CD4-positive, alpha-beta T cell treated with Interleukin-10 for 1 hour (primary cell): Measurements from ENCODE around the gene LY6G6D.

Source experiments
- DNase-seq: peaks from one replicate; pipeline ENCODE4 v3.0.0-alpha.2; 2020

Gene LY6G6D, protein sequence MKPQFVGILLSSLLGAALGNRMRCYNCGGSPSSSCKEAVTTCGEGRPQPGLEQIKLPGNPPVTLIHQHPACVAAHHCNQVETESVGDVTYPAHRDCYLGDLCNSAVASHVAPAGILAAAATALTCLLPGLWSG

DNA sequence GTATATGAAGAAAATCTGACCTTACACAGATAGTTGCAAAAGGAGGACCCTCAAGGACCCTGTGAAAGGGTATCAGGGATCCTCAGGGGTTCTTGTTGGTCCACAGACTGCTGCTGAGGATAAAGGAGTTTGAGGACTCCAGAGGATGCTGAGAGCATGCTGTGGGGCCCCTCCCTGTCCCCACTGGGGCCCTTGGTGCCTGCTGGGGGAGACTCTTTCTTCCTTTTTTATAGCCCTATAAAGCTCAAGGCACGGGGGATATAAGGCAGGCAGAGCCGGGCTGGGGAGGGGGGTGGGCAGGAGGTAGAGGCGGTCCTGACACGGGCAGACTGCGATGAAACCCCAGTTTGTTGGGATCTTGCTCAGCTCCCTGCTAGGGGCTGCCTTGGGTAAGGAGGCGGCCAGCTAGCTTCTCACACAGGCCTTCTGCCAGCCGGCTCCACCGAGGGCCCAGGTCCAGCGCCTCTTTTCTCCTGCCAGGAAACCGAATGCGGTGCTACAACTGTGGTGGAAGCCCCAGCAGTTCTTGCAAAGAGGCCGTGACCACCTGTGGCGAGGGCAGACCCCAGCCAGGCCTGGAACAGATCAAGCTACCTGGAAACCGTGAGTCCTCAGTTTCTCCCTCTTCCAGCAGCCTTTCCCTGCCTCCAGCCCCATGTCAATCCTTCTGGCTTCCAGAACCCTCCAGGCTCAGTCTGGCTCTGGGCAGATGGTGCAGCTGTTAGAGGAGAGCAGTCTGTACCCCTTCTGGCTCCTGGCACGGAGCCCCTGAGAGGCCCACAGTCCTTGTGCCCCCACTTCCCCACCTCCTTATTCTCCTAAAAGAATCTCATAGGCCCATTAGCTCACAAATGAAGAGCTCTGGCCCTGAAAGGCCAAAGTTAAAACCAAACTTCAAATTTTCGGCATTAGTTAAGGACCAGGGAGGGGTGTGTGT, at the start of gene LY6G6D:
LY6G6D (plus strand) TSS at position 327 of the 937 bp plus-strand sequence; CDS start at position 335, 8 bp downstream.
- no peak for DNase-seq

DNA sequence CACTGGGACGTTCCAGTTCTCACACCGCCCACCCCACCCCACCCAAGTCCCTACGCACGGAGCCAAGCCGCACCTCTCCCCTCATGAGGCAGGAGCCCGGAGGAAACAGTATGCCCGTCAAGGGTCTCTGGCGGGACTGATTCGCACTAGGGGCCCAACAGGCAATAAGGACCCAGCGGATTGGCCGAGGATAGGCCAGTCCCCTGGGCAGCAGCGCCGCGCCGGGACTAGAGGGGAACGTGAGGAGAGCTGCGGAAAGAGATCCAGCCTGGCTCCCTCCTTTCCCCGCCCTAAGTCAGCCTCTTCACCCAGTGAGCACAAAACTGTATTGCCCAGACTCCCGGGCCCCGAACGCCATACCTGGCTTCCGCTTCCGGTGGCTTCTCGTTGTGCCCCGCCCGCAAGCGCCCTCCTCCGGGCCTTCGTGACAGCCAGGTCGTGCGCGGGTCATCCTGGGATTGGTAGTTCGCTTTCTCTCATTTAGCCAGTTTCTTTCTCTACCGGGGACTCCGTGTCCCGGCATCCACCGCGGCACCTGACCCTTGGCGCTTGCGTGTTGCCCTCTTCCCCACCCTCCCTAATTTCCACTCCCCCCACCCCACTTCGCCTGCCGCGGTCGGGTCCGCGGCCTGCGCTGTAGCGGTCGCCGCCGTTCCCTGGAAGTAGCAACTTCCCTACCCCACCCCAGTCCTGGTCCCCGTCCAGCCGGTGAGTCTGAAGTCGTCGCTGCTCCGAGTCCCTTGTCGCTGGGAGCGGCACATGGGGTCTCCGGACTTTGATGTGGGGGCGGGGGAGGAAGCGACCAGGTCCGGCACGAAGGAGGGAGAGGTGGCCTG, 49.4 kb upstream of the LY6G6D start, which contains the start of gene CSNK2B:
CSNK2B (plus strand) TSS at position 580 of the 836 bp plus-strand sequence. CDS start 752 bp downstream, outside the sequence.
- DNase-seq: peak; percentile 98

DNA sequence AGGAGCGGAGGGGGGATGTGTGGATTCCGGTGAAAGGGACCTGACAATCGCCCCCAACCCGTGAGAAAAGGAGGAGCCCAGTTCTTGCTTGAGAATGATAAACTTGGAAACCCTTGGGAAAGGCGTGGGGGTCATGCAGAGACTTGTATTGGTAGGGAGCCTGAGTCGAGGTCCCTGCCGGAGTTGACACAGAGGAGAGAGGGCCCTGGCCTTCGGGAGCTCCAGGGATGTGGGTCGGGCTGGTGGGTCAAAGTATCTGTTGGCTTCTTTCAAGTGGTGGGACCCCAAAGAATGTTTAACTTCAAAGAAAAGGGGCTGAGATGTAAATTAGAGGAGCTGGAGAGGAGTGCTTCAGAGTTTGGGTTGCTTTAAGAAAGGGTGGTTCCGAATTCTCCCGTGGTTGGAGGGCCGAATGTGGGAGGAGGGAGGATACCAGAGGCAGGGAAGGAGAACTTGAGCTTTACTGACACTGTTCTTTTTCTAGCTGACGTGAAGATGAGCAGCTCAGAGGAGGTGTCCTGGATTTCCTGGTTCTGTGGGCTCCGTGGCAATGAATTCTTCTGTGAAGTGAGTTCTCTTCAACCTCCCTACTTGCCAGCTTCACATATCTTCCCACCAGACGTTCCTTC, 48.7 kb upstream of the LY6G6D start:
- no peak for DNase-seq

DNA sequence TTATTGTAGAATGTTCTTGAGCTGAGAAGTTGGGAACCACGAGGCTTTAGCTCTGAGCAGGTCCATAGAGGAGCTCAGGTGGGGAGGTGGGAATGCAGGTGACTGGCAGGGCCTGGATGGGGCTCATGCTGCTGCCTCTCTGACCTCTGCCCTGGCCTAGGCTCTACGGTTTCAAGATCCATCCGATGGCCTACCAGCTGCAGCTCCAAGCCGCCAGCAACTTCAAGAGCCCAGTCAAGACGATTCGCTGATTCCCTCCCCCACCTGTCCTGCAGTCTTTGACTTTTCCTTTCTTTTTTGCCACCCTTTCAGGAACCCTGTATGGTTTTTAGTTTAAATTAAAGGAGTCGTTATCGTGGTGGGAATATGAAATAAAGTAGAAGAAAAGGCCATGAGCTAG, 45.5 kb upstream of the LY6G6D start, which contains the start of gene LY6G5B:
LY6G5B (plus strand) TSS at position 301 of the 400 bp plus-strand sequence. CDS start 975 bp downstream, outside the sequence.
- DNase-seq: no peak

DNA sequence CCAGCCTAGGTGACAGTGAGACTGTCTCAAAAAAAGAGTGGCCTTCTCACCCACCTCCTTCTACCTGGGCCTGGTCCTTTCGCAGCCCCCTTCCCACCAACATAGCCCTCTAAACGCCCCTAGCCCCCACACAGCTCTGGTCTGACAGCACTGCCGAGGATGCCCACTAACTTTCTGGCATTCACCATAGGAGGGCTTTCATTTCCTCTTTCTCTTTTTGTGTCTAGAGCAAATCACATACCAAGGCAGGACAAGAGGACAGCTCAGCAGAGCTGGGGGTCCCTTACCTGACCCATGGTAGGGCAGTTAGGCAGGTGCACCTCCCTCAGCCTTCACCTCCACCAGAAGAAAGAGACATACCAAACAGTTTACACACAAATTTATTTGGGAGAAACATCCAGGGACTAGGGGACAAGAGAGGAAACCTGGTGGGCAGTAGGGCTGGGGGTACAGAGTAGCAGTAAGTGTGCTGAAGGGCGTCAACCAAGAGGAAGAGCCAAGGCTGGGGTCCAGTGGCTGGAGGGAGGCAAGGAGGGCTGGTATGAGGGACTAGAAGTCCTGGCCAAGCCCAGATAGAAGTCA, 38.7 kb upstream of the LY6G6D start:
- DNase-seq: no peak

DNA sequence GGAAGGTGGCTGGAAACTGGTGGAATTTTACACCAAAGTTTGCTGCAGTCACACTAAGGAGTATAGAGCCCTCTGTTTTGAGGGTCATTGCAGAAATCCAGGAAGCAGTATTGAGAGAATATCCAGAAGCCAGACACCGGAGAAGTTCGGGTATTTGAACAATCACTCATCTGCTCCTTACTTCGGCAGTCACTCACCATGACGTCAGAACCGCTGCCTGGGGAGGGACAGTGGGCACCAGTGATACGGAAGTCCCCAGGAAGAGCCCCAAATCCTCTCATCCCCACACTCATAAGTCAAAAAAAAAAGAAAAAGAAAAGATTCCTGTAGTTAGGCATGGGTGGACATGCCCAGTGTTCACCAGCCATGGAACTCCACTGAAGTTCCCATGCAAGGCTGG, 38.2 kb upstream of the LY6G6D start:
- no peak for DNase-seq

DNA sequence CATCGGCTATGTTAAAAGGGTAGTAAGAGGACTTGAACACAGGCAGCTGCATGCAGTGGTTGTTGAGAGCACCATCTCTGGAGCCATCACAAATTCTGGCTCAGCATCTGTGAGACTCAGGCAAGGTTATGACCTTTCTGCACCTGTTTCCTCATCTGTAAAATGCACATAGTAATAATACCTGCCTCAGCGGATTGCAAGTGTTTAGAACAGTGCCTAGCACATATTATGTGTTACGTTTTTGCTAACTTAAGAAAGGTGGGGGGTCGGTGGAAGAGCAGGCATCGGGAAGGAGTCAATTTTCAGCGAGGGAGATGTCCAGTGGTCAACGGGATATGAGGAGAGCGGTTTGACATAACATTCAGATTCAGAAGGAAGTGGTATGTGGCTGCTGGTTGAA, 37.2 kb upstream of the LY6G6D start:
- no peak for DNase-seq

DNA sequence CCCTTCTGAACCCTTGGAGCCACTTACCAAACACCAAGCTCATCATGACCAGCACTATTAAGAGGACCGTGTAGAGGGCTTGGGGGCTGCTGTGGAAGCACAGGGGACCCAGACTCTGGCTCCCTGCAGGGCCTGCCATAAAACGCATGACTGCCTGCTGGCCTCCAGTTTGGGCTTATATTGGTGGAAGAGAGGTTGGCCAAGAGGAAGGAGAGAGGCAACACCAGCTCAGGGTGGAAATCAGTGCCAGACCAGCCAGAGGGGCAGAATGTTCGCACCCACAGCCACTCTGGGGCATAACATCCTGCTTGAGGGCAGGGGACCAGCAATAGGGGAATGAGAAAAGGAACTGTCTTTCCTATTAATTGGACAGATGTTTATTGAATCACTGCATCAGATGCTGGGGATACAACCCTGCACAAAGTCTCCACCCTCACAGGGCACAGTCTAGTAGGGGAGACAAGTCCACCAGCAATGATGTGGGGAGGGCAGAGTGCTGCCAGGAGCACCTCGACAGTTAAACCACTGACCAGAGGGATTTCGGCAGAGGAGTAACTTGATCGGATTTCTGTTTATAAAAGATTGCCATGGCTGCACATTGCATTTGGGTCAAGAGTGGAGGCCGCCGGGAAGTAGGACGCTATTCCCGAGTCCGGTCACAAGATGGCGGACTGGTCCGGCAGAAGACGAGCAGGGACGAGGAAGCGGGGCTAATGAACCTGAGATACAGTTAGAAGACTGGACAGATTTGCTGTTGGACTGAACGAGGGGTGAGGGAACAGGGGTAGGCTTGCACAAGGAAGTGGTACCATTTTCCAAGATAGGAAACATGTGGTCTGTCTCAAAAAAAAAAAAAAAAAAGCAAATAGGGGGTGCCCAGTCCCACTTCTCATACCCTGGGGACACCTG, 34.7 kb upstream of the LY6G6D start, which contains the start of gene LY6G5C:
LY6G5C (minus strand) TSS at position 842 of the 909 bp plus-strand sequence; CDS start at position 148, 694 bp downstream.
- DNase-seq: peak; percentile 81

DNA sequence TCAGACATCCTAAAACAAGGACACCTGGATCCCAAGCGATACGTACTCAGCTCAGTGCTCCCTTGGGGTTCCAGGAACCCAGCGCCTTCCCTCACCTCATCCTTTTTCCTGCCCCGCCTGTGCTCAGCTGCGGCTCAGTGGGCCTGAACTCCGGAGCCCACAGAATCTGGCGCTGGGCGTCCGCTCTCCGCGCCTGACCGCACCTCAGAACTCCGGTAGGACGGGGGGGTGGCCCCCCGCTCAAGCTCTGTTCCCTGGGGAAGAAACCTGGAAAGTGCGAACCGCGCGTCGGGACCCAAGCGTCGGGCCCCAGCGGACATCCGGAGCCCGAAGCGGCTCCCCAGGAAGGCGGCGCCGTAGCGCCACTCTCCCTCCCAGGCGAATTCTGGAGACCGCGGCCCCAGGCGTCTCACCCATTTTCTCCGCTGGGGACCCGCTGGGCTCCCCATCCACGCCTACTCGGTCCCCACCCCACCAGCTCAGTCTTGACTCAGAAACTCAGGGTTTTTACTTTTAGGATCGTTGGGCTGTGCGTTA, 33.9 kb upstream of the LY6G6D start:
- peak; percentile 45 for DNase-seq

DNA sequence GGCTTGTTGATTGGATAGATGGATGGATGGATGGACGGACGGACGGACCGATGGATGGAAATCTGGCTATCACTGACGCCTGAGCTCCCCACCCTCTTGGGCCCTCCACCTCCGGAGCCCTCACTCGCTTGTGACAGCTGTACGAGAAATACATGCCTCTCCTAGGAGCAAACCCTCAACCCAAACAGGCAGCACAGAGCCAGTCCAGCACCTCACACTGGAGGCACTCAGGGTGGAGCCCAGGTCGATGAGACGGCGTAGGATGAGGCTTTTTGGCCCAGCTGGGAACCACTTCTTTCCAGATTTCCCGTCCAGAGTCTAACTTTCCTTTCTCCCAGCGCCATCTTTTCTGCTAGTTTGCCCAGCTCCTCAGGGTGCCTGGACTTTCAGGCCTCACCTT, 31.6 kb upstream of the LY6G6D start:
- no peak for DNase-seq

DNA sequence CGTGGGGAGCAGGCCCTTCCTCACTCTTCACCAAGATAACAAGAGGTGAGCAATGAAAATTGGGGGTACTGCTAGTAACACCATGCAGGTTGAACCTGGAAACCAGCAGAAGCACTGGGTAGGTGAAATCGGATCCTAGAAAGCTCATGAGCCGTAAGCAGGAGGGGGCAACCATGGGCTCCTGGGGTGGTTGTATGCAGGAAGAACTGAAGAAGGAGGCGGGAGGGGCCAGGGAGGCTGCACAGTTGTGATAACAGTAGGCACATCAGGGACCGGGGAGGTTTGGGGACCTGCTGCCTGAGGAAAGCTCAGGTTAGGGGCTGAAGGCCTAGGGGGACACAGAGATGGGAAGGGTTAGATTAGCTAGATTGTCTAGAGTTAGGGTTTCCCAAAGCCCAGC, 28.7 kb upstream of the LY6G6D start:
- no peak for DNase-seq

DNA sequence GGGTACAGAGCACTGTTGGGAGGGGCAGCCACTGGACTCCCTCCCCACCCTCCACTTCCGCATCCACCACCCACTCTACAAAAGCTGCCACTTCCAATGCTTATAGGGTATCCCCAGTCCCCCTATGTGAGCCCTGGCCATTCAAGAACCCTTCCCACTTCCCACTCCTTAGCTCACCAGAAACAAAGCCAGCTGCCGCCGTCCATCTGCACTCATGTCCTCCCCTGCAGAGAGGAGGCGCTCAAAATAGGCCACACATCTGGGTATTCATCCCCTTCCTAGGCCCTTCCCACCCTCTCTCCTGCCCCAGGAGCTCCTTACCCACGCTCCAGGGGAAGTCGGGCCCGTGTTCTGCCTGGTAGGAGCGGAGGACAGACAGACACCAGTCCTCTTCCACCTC, 27.8 kb upstream of the LY6G6D start:
- DNase-seq: no peak

DNA sequence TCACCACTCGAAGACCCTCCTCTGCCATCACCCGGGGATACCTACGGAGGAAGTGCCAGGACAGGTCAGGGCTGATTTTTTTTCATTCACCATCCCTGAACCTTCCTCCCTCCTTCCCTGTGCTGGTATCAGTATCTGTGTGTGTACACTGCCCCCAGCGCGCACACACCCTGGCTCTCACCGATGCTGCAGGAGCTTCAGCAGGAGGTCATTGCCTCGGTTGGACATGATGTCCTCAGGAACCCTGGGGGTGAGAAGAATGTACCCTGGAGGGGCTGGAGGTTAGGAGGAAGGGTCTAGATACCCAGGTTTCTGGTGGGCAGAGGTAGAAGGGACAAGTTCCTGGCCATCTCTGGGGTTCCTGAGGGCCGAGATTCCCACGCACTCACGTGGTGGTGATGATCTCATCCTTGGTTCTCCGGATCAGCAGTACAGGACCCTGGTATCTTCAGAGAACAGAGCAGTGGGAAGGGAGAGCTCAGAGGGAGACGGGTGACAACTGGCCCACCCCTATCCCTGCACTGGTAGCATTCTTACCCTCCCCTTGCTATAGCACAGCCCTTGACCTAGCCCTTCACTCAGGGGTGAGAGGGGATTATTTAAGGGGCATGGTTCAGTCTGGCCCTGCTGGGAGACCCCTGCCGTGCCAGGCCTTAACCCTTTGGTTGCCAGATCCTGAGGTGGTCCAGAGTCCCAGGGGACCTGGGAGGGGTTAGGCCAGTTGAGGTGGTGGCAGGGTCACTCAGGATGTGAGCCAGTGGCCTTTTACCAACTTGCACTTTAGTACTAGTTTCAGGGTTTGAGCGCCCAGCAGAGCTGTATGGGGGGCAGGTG, 27.1 kb upstream of the LY6G6D start:
- DNase-seq: no peak

DNA sequence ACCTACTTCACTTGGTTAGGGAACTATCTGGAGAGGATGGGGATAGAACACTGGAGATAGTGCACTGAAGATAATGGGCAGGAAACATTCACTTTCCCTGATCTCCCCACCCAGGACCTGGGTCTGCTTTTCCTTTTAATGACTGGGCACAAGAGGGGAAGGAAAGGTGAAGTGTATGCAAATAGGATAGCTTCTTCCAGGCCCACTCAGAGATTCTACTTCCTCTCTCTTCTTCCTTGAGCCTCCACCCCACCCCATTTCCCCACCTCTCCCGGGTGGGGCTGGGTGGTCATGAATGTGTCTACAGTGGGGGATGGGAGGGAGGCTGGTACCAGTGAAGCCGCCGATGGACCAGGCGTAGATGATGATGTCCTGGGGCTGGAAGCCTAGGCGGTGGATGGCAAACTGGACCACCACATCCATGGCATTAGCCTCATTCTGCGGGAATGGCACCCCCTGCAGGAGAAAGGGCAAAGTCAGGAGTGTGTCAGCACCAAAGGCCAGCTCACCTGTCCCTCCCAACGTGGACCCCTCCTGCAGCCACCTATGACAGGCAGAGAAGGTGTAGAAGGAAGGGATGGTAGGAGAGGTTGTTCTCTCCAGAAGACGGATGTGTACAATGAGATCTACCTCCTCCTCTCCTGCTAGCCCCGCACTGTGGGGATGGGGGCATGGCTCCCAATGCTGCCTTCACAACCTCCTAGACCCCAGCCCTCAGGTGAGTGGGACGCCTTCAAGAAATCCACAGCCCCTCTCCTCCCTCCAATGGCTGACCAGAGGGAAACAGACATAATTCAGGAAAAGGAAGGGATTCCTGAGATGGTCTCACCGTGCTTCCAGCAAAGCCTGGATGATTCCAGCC, 25.7 kb upstream of the LY6G6D start:
- peak; percentile 19 for DNase-seq

DNA sequence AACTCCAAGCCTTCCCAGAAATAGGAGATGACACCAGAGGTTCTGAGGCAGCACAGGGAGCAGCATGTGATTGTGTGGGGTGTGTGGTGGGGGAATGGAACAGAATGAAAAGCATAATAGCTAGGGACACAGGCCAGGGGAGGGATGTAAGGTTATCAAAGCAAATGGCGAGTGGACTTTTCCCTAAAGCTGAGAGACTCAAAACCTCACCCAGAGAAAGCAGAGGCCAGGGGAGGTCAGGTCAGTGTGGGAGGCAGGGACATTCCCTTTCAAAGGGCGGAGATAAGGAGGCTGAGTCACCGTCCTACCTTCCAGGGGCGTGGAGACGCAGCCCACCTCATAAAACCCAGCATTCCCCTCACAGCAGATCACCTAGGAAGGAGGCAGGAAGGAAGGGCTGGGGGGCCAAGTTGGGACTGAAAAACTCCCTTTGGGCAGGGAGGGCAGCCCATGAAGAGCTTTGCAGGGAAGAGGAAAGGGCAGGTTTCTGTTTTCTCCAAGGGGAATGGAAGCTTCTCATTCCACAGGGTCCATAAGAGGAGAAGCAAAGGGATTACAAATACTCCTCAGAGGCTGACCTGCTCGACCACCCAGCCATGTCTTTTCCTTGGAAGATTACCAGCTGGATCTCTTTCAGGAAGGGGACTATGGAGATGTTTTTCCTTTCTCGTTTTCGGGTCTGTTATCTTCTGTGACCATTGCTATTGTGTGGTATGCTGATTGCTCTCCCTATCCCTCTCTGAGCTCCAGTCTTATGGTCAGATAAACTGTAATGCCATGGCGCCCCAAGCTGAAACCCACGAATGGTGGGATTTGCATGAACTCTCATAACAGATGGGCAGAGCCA, 24.7 kb upstream of the LY6G6D start:
- no peak for DNase-seq

DNA sequence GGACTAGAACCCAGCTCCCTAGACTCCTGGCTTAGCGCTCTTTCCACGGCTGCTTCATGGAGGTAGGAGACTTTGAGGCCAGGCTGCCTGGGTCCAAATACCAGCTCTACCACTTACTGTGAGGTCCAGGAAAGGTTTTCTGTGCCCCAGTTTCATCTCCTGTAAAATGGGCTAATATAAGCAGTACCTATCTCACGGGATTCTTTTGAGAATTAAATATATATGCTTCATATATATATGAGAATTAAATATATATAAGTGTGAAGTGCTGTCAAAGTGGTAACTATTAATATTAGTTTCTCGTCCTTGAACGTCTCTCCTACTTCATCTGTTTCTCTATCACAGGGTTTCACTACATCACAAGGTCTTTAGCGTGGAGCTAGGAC, 24.1 kb upstream of the LY6G6D start:
- DNase-seq: no peak

DNA sequence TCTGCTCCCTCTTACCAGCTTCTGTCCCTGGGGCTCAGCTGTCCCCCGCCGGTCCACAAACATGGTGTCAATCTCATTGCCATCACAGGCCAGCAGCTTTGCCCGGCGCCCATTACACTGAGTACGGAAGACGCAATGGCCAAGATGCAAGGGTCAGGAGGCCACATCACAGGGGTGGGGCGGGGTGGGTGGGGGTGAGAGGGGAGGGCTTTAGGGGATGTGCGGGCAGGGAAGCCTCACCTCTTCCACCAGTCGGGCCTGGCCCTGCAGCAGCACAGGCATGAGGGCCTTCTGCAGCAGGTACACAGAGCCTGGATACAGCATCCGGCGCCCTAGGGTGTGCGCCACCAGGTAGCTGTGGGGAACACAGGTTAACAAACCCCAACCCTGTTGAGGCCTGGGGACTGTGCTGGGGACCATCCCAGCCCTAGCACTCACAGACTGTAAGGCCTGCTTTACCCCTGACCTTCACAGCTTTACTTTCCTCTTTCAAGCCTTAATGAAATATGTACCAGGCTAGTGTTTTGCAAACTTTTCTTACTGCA, 23.5 kb upstream of the LY6G6D start:
- DNase-seq: no peak

DNA sequence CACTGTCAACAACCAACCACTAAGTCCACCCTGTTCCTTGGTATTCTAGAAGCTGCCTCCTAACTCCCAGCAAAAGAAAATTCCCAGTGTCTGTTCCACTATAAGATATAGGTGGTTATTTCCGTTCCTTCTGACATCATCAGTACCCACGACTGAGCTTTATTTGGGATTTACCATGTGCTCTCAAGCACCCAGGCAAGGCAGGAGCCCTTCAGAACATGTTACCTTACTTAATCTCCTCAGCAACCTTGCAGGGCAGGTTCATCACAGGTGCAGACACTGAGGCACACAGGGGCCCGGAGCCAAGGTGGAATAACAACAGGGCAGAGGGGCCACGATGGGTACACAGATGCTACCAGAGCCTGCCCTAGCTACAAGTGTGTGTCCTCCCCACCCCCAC, 22.8 kb upstream of the LY6G6D start:
- no peak for DNase-seq
